Endothelial cell of umbilical vein (primary cell): ENCODE measurements around the gene HES6. TPM values are rescaled to one million over a fixed set of nuclear protein-coding genes. Genes with fewer than 3 reads are reported as not detected.

Source experiments
- BruUV-seq: library from RNA; stranded (reverse); fragments of 400-500 nt; replicated peaks from 2 replicates; lab custom pipeline; 2021; lab: Mats Ljungman, UMichigan
- CTCF ChIA-PET: fragments of 300-600, 350-600 bp; sonication (Branson Sonifier 250); formaldehyde crosslinking; loops from one replicate; lab custom pipeline; 2021; ENCODE audit warnings: antibody characterized with exemption, inconsistent platforms; lab: Charles Lee
- POLR2A ChIA-PET: fragments of 300-600, 350-600 bp; sonication (Branson Sonifier 250); formaldehyde crosslinking; loops from one replicate; lab custom pipeline; 2021; ENCODE audit warnings: antibody characterized with exemption, inconsistent platforms; lab: Charles Lee
- DNase-seq: peaks from one replicate; pipeline ENCODE4 v3.0.0-alpha.2; 2011; ENCODE audit warnings: low read depth, low spot score
- FAIRE-seq: peaks from 2 replicates; lab custom pipeline; 2011; peaks lifted over from hg19 to GRCh38; lab: Jason Lieb, UNC
- H2AFZ ChIP-seq: 2 replicates; pipeline ENCODE4 v1.6.0; 2012; ENCODE audit warnings: low read depth, low read length, control low read depth, inconsistent platforms
- H3K27ac ChIP-seq: 2 replicates; pipeline ENCODE4 v1.5.1; 2011; ENCODE audit warnings: low read depth, mild to moderate bottlenecking, control low read depth, low read length, moderate library complexity; ENCODE audit not compliant: insufficient read depth
- H3K27me3 ChIP-seq, 2 experiments: 2 replicates each; pipeline versions ENCODE4 v1.6.0 to v1.6.1; 2011; ENCODE audit warnings: low read length in 2 of 2, mixed read lengths in 1 of 2; ENCODE audit not compliant: control insufficient read depth in 2 of 2, insufficient read depth in 2 of 2
- H3K36me3 ChIP-seq, 2 experiments: 2 replicates in 1 of 2; 3 replicates in 1 of 2; pipeline ENCODE4 v1.5.1; 2011; ENCODE audit warnings: low read length in 2 of 2, mild to moderate bottlenecking in 1 of 2, moderate library complexity in 1 of 2; ENCODE audit not compliant: control insufficient read depth in 2 of 2, insufficient read depth in 2 of 2; ENCODE audit errors: extremely low read depth in 1 of 2
- H3K4me1 ChIP-seq: 3 replicates; pipeline ENCODE4 v1.5.1; 2011; ENCODE audit warnings: mild to moderate bottlenecking, low read length; ENCODE audit not compliant: control insufficient read depth, insufficient read depth; ENCODE audit errors: extremely low read depth
- H3K4me2 ChIP-seq: 2 replicates; pipeline ENCODE4 v1.6.1; 2011; ENCODE audit warnings: low read length, control low read depth, mixed read lengths; ENCODE audit not compliant: insufficient read depth
- H3K4me3 ChIP-seq, 3 experiments: fragments of 200-600 bp in 1 of 3; sonication (generic), shearing (Covaris generic) in 1 of 3; replicated peaks in 1 of 3; 2 replicates each; pipeline ENCODE4 v1.5.1; 2011 to 2016; ENCODE audit warnings: control low read depth in 3 of 3, low read length in 3 of 3, mild to moderate bottlenecking in 2 of 3, inconsistent platforms in 1 of 3, low read depth in 1 of 3, moderate library complexity in 1 of 3; ENCODE audit not compliant: insufficient read depth in 1 of 3
- H3K79me2 ChIP-seq: 2 replicates; pipeline ENCODE4 v1.6.0; 2012; ENCODE audit warnings: low read length, inconsistent platforms; ENCODE audit not compliant: control insufficient read depth, insufficient read depth
- H3K9ac ChIP-seq: replicated peaks from 2 replicates; pipeline ENCODE3; 2011; ENCODE audit warnings: low read length, control low read depth; ENCODE audit not compliant: insufficient read depth; ENCODE audit errors: extremely low read depth
- H3K9me1 ChIP-seq: replicated peaks from 3 replicates; pipeline ENCODE4 v1.6.0; 2011; ENCODE audit warnings: mild to moderate bottlenecking, low read length; ENCODE audit not compliant: control insufficient read depth, insufficient read depth; ENCODE audit errors: extremely low read depth
- H3K9me3 ChIP-seq: replicated peaks from 2 replicates; pipeline ENCODE4 v1.5.1; 2012; ENCODE audit warnings: low read length, inconsistent platforms; ENCODE audit not compliant: control insufficient read depth, insufficient read depth
- H4K20me1 ChIP-seq: replicated peaks from 2 replicates; pipeline ENCODE3; 2011; ENCODE audit warnings: mild to moderate bottlenecking, low read length; ENCODE audit not compliant: control insufficient read depth, insufficient read depth; ENCODE audit errors: extremely low read depth
- EZH2 ChIP-seq: IDR thresholded peaks from 2 replicates; pipeline ENCODE4 v1.6.1; 2012; ENCODE audit warnings: borderline replicate concordance, low read depth, mild to moderate bottlenecking, moderate library complexity, low read length, inconsistent platforms; ENCODE audit not compliant: severe bottlenecking
- FOS ChIP-seq: IDR thresholded peaks from 2 replicates; pipeline ENCODE4 v1.6.1; 2011; ENCODE audit warnings: mild to moderate bottlenecking, low read length, moderate library complexity, borderline replicate concordance; ENCODE audit not compliant: insufficient read depth
- GATA2 ChIP-seq: IDR thresholded peaks from 2 replicates; pipeline ENCODE4 v1.7.0; 2011; ENCODE audit warnings: low read depth, mild to moderate bottlenecking, moderate library complexity, mixed read lengths, low read length; ENCODE audit not compliant: insufficient read length, insufficient read depth
- JUN ChIP-seq: IDR thresholded peaks from 2 replicates; pipeline ENCODE4 v1.6.1; 2011; ENCODE audit warnings: borderline replicate concordance, low read depth; ENCODE audit not compliant: insufficient read length, insufficient read depth
- MYC ChIP-seq: IDR thresholded peaks from one replicate; pipeline ENCODE4 v1.6.1; 2011; ENCODE audit warnings: mild to moderate bottlenecking, low read depth, low read length
- POLR2A ChIP-seq: IDR thresholded peaks from 2 replicates; pipeline ENCODE4 v1.6.1; 2012; ENCODE audit warnings: low read depth, mild to moderate bottlenecking, control low read depth, low read length
- POLR2AphosphoS5 ChIP-seq: IDR thresholded peaks from 2 replicates; pipeline ENCODE4 v1.6.1; 2012; ENCODE audit warnings: low read depth, mild to moderate bottlenecking, control low read depth, low read length, moderate library complexity; ENCODE audit not compliant: insufficient read depth
- dilution Hi-C: fragments of 300-500 bp; cut with MboI; formaldehyde crosslinking; loops from one replicate; pipeline ENCODE4 v1.15.0; 2019; ENCODE audit warnings: low sequenced_read_pairs; ENCODE audit not compliant: extremely low pct_ligation_motif_present
- intact Hi-C: fragments of 100-400 bp; cut with micrococcal nuclease; formaldehyde crosslinking; loops from one replicate; pipeline ENCODE4 v1.10.0; 2022
- polyA plus RNA-seq, 4 experiments: library from polyadenylated mRNA; depleted of rRNA in 3 of 4; stranded (reverse) in 3 of 4; unstranded in 1 of 4; fragments of >200 nt; gene quantifications; 2 replicates each; pipeline versions ENCODE4 v1.2.1 to v1.2.3, GENCODE V29; 2011 to 2012; ENCODE audit warnings: missing spikeins in 1 of 4
- total RNA-seq: library from RNA; stranded (reverse); gene quantifications from 2 replicates; pipeline ENCODE4 v1.2.3, GENCODE V29; 2021
- TF ChIP-seq, protein P1 (sequence below), 2 donors: IDR thresholded peaks; 1 replicate in 1 of 2; 2 replicates in 1 of 2; pipeline ENCODE4 v1.5.1; 2011; ENCODE audit warnings: low read length in 2 of 2, mild to moderate bottlenecking in 2 of 2, moderate library complexity in 2 of 2, control low read depth in 1 of 2, inconsistent platforms in 1 of 2, low read depth in 1 of 2; ENCODE audit not compliant: insufficient read depth in 1 of 2; ENCODE audit errors: extremely low read depth in 1 of 2
- TF ChIP-seq, protein P2 (sequence below): IDR thresholded peaks from 2 replicates; pipeline ENCODE4 v1.6.1; 2011; ENCODE audit not compliant: insufficient read depth, insufficient read length

HES6 gene
- total and polyA plus RNA-seq, 2 donors (not counting 3 experiments of a cell fraction or from before 2014, with no cell fraction given) = 2.2 to 5.1 TPM

DNA sequence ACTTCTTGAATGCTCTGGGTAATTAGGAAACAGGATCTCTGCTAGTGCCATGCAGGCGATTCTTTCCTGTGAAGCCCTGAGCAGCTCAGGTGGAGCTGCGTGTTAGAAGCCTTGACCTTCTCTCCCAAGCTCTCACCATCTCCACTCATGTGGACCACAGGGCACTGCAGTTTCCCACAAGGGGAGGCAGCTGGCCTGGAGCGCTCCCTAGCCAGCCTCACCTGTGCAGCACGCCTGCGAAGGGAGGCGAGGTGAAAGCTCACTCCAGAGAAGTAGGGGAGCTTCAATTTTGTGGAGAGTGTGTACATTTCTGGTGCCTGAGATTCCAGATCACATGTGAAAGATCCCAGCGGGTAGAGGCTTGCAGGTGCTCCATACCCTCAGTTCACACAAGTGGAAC is 11.1 kb upstream of the HES6 start:
- H3K9me1 ChIP-seq = no peaks in the 10 kb centered on the region
- no peak overlapping the region for H3K4me3 ChIP-seq
- peaks cover 0 to 3% of the 10 kb centered on the region in 2 experiments for H3K36me3 ChIP-seq
- intact Hi-C loops (loop anchor here (10.0 kb wide), 1 partner anchor 174 kb away; the partner anchor contains the start of gene ASB1), dilution Hi-C loops (no loop called here)
- no peaks in the 10 kb centered on the region for H3K4me1 ChIP-seq
- no peak for FAIRE-seq
- POLR2A ChIA-PET = no interaction called here
- TF ChIP-seq EZH2 (no peak), FOS (no peak), POLR2A (no peak), MYC (no peak), GATA2 (no peak), JUN (no peak), POLR2AphosphoS5 (no peak)
- TF ChIP-seq, protein P1, sequence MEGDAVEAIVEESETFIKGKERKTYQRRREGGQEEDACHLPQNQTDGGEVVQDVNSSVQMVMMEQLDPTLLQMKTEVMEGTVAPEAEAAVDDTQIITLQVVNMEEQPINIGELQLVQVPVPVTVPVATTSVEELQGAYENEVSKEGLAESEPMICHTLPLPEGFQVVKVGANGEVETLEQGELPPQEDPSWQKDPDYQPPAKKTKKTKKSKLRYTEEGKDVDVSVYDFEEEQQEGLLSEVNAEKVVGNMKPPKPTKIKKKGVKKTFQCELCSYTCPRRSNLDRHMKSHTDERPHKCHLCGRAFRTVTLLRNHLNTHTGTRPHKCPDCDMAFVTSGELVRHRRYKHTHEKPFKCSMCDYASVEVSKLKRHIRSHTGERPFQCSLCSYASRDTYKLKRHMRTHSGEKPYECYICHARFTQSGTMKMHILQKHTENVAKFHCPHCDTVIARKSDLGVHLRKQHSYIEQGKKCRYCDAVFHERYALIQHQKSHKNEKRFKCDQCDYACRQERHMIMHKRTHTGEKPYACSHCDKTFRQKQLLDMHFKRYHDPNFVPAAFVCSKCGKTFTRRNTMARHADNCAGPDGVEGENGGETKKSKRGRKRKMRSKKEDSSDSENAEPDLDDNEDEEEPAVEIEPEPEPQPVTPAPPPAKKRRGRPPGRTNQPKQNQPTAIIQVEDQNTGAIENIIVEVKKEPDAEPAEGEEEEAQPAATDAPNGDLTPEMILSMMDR (IDR thresholded peaks at IDR 0.05; ENCODE audit: extremely low read depth in 1 of 2, insufficient read depth in 1 of 2, low read depth in 1 of 2, low read length in 2 of 2) = no peak
- TF ChIP-seq, protein P2, sequence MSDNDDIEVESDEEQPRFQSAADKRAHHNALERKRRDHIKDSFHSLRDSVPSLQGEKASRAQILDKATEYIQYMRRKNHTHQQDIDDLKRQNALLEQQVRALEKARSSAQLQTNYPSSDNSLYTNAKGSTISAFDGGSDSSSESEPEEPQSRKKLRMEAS = no peak
- BruUV-seq = no TSS peak
- H4K20me1 ChIP-seq = no peaks in the 10 kb centered on the region
- H2AFZ ChIP-seq = no peak overlapping the region
- CTCF ChIA-PET = interaction anchor here (6.0 kb wide), 1 partner anchor 13 kb away, joined by 43 read pairs; no protein-coding TSS in a partner anchor
- no peak overlapping the region for H3K27ac ChIP-seq
- no peak overlapping the region for H3K9ac ChIP-seq
- DNase-seq = no peak
- no peaks in the 10 kb centered on the region for H3K9me3 ChIP-seq
- H3K4me2 ChIP-seq = no peak overlapping the region
- H3K27me3 ChIP-seq = no peaks in the 10 kb centered on the region
- no peaks in the 10 kb centered on the region for H3K79me2 ChIP-seq
